ENCODE results near the gene SVBP. TPM values are rescaled to one million over a fixed set of nuclear protein-coding genes. Genes with fewer than 3 reads are reported as not detected.
A peak's percentile ranks its signal among the peaks of the same experiment; 100 is the strongest.

SVBP gene
- total RNA-seq, 1 donor from 2014 or later, result 18.7 TPM

- DNase-seq (ENCODE audit: low read depth in 2 of 2), result no peak
Measured at GRCh38 chr1:42806171-42806570, 11.0 kb downstream of the SVBP start.

- DNase-seq (ENCODE audit: low read depth in 2 of 2), result no peak
Measured at GRCh38 chr1:42801832-42802473, 15.2 kb downstream of the SVBP start.

GRCh38 chr1:42797979-42798378 is 19.2 kb downstream of the SVBP start:
- no peak for DNase-seq (ENCODE audit: low read depth in 2 of 2)

GRCh38 chr1:42797414-42797813 is 19.8 kb downstream of the SVBP start:
- DNase-seq (ENCODE audit: low read depth in 2 of 2), result no peak

- no peak for DNase-seq (ENCODE audit: low read depth in 2 of 2)
Measured at GRCh38 chr1:42793824-42794223, 23.4 kb downstream of the SVBP start.

GRCh38 chr1:42788021-42788420 is 29.2 kb downstream of the SVBP start:
- no peak for DNase-seq (ENCODE audit: low read depth in 2 of 2)

GRCh38 chr1:42786097-42786496 is 31.1 kb downstream of the SVBP start:
- no peak for DNase-seq (ENCODE audit: low read depth in 2 of 2)

- peak; percentile 17 to 35 for DNase-seq (ENCODE audit: low read depth in 2 of 2)
Measured at GRCh38 chr1:42784946-42785693, 32.1 kb downstream of the SVBP start, which contains the start of gene TMEM269. Gene TMEM269 (plus strand): TSS chr1:42784991. CDS start chr1:42789894, 4,903 bp downstream.

- DNase-seq (ENCODE audit: low read depth in 2 of 2), result no peak
Measured at GRCh38 chr1:42784547-42784945, 32.7 kb downstream of the SVBP start.

GRCh38 chr1:42783092-42783491 is 34.1 kb downstream of the SVBP start:
- DNase-seq (ENCODE audit: low read depth in 2 of 2), result no peak

GRCh38 chr1:42780176-42780575 is 37.0 kb downstream of the SVBP start:
- DNase-seq (ENCODE audit: low read depth in 2 of 2), result no peak

GRCh38 chr1:42779725-42780124 is 37.5 kb downstream of the SVBP start:
- no peak for DNase-seq (ENCODE audit: low read depth in 2 of 2)

GRCh38 chr1:42777852-42778251 is 39.3 kb downstream of the SVBP start:
- DNase-seq (ENCODE audit: low read depth in 2 of 2), result peak; percentile 57 to 70

- no peak for DNase-seq (ENCODE audit: low read depth in 2 of 2)
Measured at GRCh38 chr1:42776502-42776901, 40.7 kb downstream of the SVBP start.

GRCh38 chr1:42774928-42775526 is 42.2 kb downstream of the SVBP start:
- peak in 1 of 2 donors; percentile 15 for DNase-seq (ENCODE audit: low read depth in 2 of 2)

- DNase-seq (ENCODE audit: low read depth in 2 of 2), result no peak
Measured at GRCh38 chr1:42773420-42773819, 43.8 kb downstream of the SVBP start.

- DNase-seq (ENCODE audit: low read depth in 2 of 2), result no peak
Measured at GRCh38 chr1:42769811-42770210, 47.4 kb downstream of the SVBP start.

GRCh38 chr1:42768172-42768571 is 49.0 kb downstream of the SVBP start:
- DNase-seq (ENCODE audit: low read depth in 2 of 2), result no peak

- DNase-seq (ENCODE audit: low read depth in 2 of 2), result no peak
Measured at GRCh38 chr1:42767510-42768000, 49.6 kb downstream of the SVBP start.

GRCh38 chr1:42766741-42767509 is 50.3 kb downstream of the SVBP start, which contains the start of the genes C1orf50 and P3H1:
Gene C1orf50 (plus strand): TSS chr1:42767249. CDS start chr1:42767312, 63 bp downstream.
Gene P3H1 (minus strand): TSS chr1:42767028. CDS start chr1:42766971, 57 bp downstream.
- DNase-seq (ENCODE audit: low read depth in 2 of 2), result peak; percentile 99
